GM12878 (cell line): ENCODE results near the gene RFC1. TPM values are rescaled to one million over a fixed set of nuclear protein-coding genes. Genes with fewer than 3 reads are reported as not detected.

Experiments used
- ATAC-seq: fragments of 200-7000 bp; cut with Tn5 transposase; 3 replicates; pipeline ENCODE4 v1.9.1; 2020; ENCODE audit warnings: mild to moderate bottlenecking, moderate library complexity
- BruUV-seq: library from RNA; stranded (reverse); fragments of 400-500 nt; replicated peaks from 2 replicates; lab custom pipeline; 2021; lab: Mats Ljungman, UMichigan
- CTCF ChIA-PET: fragments of 300-600 bp; sonication (Branson Sonifier 250); formaldehyde crosslinking; extraction: SDS; loops from one replicate; lab custom pipeline; 2021; ENCODE audit warnings: inconsistent platforms; lab: Yijun Ruan, JAX
- POLR2A ChIA-PET: fragments of 350-600 bp; formaldehyde crosslinking; extraction: SDS; loops from one replicate; lab custom pipeline; 2021; ENCODE audit warnings: inconsistent platforms; lab: Charles Lee
- RAD21 ChIA-PET: fragments of 300-600 bp; sonication (Branson Sonifier 250); formaldehyde crosslinking; loops from one replicate; lab custom pipeline; 2023; ENCODE audit warnings: antibody characterized with exemption; ENCODE audit not compliant: unreplicated experiment; lab: Charles Lee
- SMC1A ChIA-PET: fragments of 300-600 bp; sonication (Branson Sonifier 250); formaldehyde crosslinking; loops from one replicate; lab custom pipeline; 2023; ENCODE audit not compliant: unreplicated experiment, uncharacterized antibody; lab: Charles Lee
- DNase-seq: peaks from one replicate; pipeline ENCODE4 v3.0.0-alpha.2; 2011; ENCODE audit warnings: low read depth, low spot score
- FAIRE-seq: peaks from 3 replicates; lab custom pipeline; 2011; peaks lifted over from hg19 to GRCh38; lab: Jason Lieb, UNC
- H2AFZ ChIP-seq: 2 replicates; pipeline ENCODE4 v1.6.0; 2011; ENCODE audit warnings: low read depth, low read length, control low read depth; ENCODE audit not compliant: control insufficient read depth
- H3K27ac ChIP-seq: 2 replicates; pipeline ENCODE4 v1.5.1; 2011; ENCODE audit warnings: control low read depth; ENCODE audit not compliant: control insufficient read depth, insufficient read depth
- H3K27me3 ChIP-seq, 2 experiments: replicated peaks in 1 of 2; 2 replicates each; pipeline versions ENCODE4 v1.6.0 to v1.6.1; 2011; ENCODE audit warnings: low read length in 1 of 2; ENCODE audit not compliant: control insufficient read depth in 2 of 2, insufficient read depth in 2 of 2
- H3K36me3 ChIP-seq, 2 experiments: 2 replicates each; pipeline ENCODE4 v1.5.1; 2011; ENCODE audit warnings: low read length in 1 of 2; ENCODE audit not compliant: control insufficient read depth in 2 of 2, insufficient read depth in 2 of 2
- H3K4me1 ChIP-seq: 2 replicates; pipeline ENCODE4 v1.6.1; 2011; ENCODE audit warnings: mild to moderate bottlenecking, low read length, moderate library complexity, mixed read lengths; ENCODE audit not compliant: control insufficient read depth, insufficient read depth
- H3K4me2 ChIP-seq: 2 replicates; pipeline ENCODE4 v1.6.0; 2011; ENCODE audit warnings: control low read depth; ENCODE audit not compliant: control insufficient read depth, insufficient read depth
- H3K4me3 ChIP-seq: fragments of 200-600 bp; sonication (generic); 2 replicates; pipeline ENCODE4 v1.5.1; 2016
- H3K79me2 ChIP-seq: 2 replicates; pipeline ENCODE4 v1.6.0; 2011; ENCODE audit warnings: low read length; ENCODE audit not compliant: control insufficient read depth, insufficient read depth
- H3K9ac ChIP-seq: 2 replicates; pipeline ENCODE4 v1.8.0; 2011; ENCODE audit warnings: low read length, control low read depth, mixed read lengths; ENCODE audit not compliant: control insufficient read depth, insufficient read depth
- H3K9me3 ChIP-seq: replicated peaks from 3 replicates; pipeline ENCODE4 v1.5.1; 2011; ENCODE audit warnings: mild to moderate bottlenecking, low read length; ENCODE audit not compliant: control insufficient read depth, insufficient read depth
- H4K20me1 ChIP-seq: 2 replicates; pipeline ENCODE4 v1.6.0; 2011; ENCODE audit not compliant: control insufficient read depth, insufficient read depth
- ATF7 ChIP-seq: fragments of 450-650 bp; IDR thresholded peaks from 2 replicates; pipeline ENCODE4 v1.6.1; 2016; ENCODE audit warnings: low read depth, mild to moderate bottlenecking
- EP300 ChIP-seq, 2 experiments: fragments of 150-350 bp in 1 of 2; IDR thresholded peaks; 2 replicates each; pipeline ENCODE4 v1.6.1; 2011 to 2012; ENCODE audit warnings: low read depth in 2 of 2, low read length in 2 of 2, borderline replicate concordance in 1 of 2, improper control_type of control experiment in 1 of 2, inconsistent platforms in 1 of 2; ENCODE audit not compliant: control insufficient read depth in 1 of 2
- IRF4 ChIP-seq: IDR thresholded peaks from 2 replicates; pipeline ENCODE4 v1.6.1; 2011; ENCODE audit warnings: low read depth, low read length
- NFYA ChIP-seq: IDR thresholded peaks from 2 replicates; pipeline ENCODE4 v1.6.1; 2011; ENCODE audit warnings: low read depth, mild to moderate bottlenecking, low read length, improper control_type of control experiment, borderline replicate concordance
- SMAD1 ChIP-seq: fragments of 450-650 bp; IDR thresholded peaks from 2 replicates; pipeline ENCODE4 v1.6.1; 2018; ENCODE audit warnings: mild to moderate bottlenecking, low read depth; ENCODE audit not compliant: partially characterized antibody
- SMARCA5 ChIP-seq: fragments of 450-650 bp; IDR thresholded peaks from 2 replicates; pipeline ENCODE4 v1.6.1; 2017; ENCODE audit warnings: mild to moderate bottlenecking
- ZNF687 ChIP-seq: fragments of 450-650 bp; IDR thresholded peaks from 2 replicates; pipeline ENCODE4 v1.6.1; 2017; ENCODE audit warnings: mild to moderate bottlenecking, moderate library complexity
- WGBS: methylation state at CpG from one replicate; pipeline ENCODE4 v1.1.6; 2016; ENCODE audit warnings: low lambda C conversion rate; ENCODE audit not compliant: insufficient replicate concordance, insufficient coverage; ENCODE audit errors: missing lambda C conversion rate; 5-methylcytosine and 5-hydroxymethylcytosine counted together
- in situ Hi-C: fragments of 300-500 bp; cut with MboI; formaldehyde crosslinking; loops from 9 replicates; pipeline ENCODE4 v1.14.3; 2018; ENCODE audit warnings: mixed read lengths
- intact Hi-C: fragments of 100-400 bp; cut with micrococcal nuclease; formaldehyde crosslinking; loops from one replicate; pipeline ENCODE4 v1.14.2; 2022; ENCODE audit not compliant: unreplicated experiment
- polyA plus RNA-seq, 11 experiments: library from polyadenylated mRNA; depleted of rRNA in 4 of 11; unstranded in 6 of 11; stranded (reverse) in 5 of 11; fragments of >200 nt; fragmentation: Nextera tagmentation in 4 of 11; fragmentation: Illumina TruSeq in 1 of 11; extraction: Ambion mirVana in 4 of 11; extraction: Trizol in 1 of 11; gene quantifications; 1 replicate in 1 of 11; 2 replicates in 10 of 11; pipeline versions ENCODE4 v1.2.1 to v1.2.3, GENCODE V29; 2011 to 2016; ENCODE audit warnings: inconsistent platforms in 2 of 11, missing spikeins in 2 of 11, low read depth in 1 of 11
- total RNA-seq, 4 experiments: library from RNA; depleted of rRNA in 3 of 4; stranded (reverse); fragments of >200 nt in 3 of 4; fragmentation: Illumina TruSeq in 1 of 4; extraction: Trizol in 1 of 4; gene quantifications; 2 replicates each; pipeline versions ENCODE4 v1.2.1 to v1.2.3, GENCODE V29; 2013 to 2021
- TF ChIP-seq, protein P1 (sequence below): fragments of 450-650 bp; IDR thresholded peaks from 2 replicates; pipeline ENCODE4 v1.6.1; 2017; ENCODE audit warnings: borderline replicate concordance
- TF ChIP-seq, protein P2 (sequence below): fragments of 450-650 bp; IDR thresholded peaks from 2 replicates; pipeline ENCODE4 v1.6.1; 2018; ENCODE audit warnings: borderline replicate concordance, mild to moderate bottlenecking; ENCODE audit not compliant: partially characterized antibody
- TF ChIP-seq, protein P3 (sequence below): IDR thresholded peaks from 2 replicates; pipeline ENCODE4 v1.6.1; 2012; ENCODE audit warnings: low read length, inconsistent platforms

RFC1 gene
- total and polyA plus RNA-seq, 10 of the 15 experiments (the other 5 are each of a cell fraction or from before 2014, with no cell fraction given), result 22.5 to 67.8 (median 40.3) TPM

DNA sequence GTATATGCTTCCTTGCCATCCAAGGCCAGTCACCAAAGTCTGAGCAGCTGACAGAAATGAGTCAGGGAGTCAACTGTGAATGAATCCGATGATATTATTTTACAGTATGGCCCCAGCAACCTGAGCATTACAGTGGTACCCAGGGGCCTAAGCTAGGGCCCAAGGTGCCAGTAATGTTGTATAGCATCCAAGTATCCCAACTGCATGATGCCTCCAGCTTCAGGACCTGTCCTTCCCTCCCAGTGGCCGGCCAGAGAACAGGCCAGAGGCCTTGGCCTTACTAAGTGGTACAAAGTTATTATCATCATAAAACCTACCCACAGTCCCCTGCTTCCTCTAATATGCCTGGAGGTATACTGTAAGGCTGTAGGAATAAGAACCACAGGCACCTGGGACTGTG lies 79.9 kb downstream of the RFC1 start:
- WGBS, result 92% methylated on average over 2 of the region's 2 CpGs
- no peak overlapping the region for H3K4me3 ChIP-seq
- in situ Hi-C loops (no loop called here), intact Hi-C loops (no loop called here)
- ChIA-PET CTCF (interaction anchor here (1.5 kb wide), 1 partner anchor 382 kb away, joined by 5 read pairs; no protein-coding TSS in a partner anchor), POLR2A (no interaction called here), SMC1A (interaction anchor here (1.3 to 1.4 kb wide), 2 partner anchors 11 to 85 kb away, joined by 3 read pairs; no protein-coding TSS in a partner anchor), RAD21 (no interaction called here)
- no peak overlapping the region for H3K27ac ChIP-seq
- H3K36me3 ChIP-seq, result peaks cover 4 to 29% of the 10 kb centered on the region in 2 experiments
- BruUV-seq, result no TSS peak
- no peak overlapping the region for H2AFZ ChIP-seq
- H3K4me2 ChIP-seq, result no peak overlapping the region
- no peaks in the 10 kb centered on the region for H3K27me3 ChIP-seq
- no peak overlapping the region for H3K9ac ChIP-seq
- no peaks in the 10 kb centered on the region for H3K9me3 ChIP-seq
- H4K20me1 ChIP-seq, result no peaks in the 10 kb centered on the region
- ATAC-seq (no peak; the same call in 2 of the 3 replicates), DNase-seq (no peak), FAIRE-seq (no peak)
- no peaks in the 10 kb centered on the region for H3K4me1 ChIP-seq
- TF ChIP-seq, protein P1, sequence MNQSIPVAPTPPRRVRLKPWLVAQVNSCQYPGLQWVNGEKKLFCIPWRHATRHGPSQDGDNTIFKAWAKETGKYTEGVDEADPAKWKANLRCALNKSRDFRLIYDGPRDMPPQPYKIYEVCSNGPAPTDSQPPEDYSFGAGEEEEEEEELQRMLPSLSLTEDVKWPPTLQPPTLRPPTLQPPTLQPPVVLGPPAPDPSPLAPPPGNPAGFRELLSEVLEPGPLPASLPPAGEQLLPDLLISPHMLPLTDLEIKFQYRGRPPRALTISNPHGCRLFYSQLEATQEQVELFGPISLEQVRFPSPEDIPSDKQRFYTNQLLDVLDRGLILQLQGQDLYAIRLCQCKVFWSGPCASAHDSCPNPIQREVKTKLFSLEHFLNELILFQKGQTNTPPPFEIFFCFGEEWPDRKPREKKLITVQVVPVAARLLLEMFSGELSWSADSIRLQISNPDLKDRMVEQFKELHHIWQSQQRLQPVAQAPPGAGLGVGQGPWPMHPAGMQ, result no peak
- no peak for TF ChIP-seq SMARCA5
- no peak for TF ChIP-seq SMAD1
- TF ChIP-seq, protein P2, sequence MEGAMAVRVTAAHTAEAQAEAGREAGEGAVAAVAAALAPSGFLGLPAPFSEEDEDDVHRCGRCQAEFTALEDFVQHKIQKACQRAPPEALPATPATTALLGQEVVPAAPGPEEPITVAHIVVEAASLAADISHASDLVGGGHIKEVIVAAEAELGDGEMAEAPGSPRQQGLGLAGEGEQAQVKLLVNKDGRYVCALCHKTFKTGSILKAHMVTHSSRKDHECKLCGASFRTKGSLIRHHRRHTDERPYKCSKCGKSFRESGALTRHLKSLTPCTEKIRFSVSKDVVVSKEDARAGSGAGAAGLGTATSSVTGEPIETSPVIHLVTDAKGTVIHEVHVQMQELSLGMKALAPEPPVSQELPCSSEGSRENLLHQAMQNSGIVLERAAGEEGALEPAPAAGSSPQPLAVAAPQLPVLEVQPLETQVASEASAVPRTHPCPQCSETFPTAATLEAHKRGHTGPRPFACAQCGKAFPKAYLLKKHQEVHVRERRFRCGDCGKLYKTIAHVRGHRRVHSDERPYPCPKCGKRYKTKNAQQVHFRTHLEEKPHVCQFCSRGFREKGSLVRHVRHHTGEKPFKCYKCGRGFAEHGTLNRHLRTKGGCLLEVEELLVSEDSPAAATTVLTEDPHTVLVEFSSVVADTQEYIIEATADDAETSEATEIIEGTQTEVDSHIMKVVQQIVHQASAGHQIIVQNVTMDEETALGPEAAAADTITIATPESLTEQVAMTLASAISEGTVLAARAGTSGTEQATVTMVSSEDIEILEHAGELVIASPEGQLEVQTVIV, result no peak
- no peak for TF ChIP-seq IRF4
- TF ChIP-seq ZNF687, result no peak
- TF ChIP-seq, protein P3, sequence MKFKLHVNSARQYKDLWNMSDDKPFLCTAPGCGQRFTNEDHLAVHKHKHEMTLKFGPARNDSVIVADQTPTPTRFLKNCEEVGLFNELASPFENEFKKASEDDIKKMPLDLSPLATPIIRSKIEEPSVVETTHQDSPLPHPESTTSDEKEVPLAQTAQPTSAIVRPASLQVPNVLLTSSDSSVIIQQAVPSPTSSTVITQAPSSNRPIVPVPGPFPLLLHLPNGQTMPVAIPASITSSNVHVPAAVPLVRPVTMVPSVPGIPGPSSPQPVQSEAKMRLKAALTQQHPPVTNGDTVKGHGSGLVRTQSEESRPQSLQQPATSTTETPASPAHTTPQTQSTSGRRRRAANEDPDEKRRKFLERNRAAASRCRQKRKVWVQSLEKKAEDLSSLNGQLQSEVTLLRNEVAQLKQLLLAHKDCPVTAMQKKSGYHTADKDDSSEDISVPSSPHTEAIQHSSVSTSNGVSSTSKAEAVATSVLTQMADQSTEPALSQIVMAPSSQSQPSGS, result no peak
- TF ChIP-seq ATF7, result no peak
- TF ChIP-seq EP300 (IDR thresholded peaks at IDR 0.05; ENCODE audit: borderline replicate concordance in 1 of 2, control insufficient read depth in 1 of 2, low read depth in 2 of 2, low read length in 2 of 2), result no peak
- TF ChIP-seq NFYA, result no peak
- H3K79me2 ChIP-seq, result no peaks in the 10 kb centered on the region
